Measurements from ENCODE around the gene RTTN.
"Not testable (repeated sequence)": the region's sequence is repeated elsewhere in the genome, so short reads cannot be mapped to it uniquely, and the experiment has no call there.

The RTTN gene

GRCh38 chr18:70021043-70021442 is 184.4 kb downstream of the RTTN start:
- DNase-seq = no peak

GRCh38 chr18:70019991-70020390 is 185.5 kb downstream of the RTTN start:
- DNase-seq = no peak

GRCh38 chr18:70019136-70019535 is 186.4 kb downstream of the RTTN start:
- no peak for DNase-seq

GRCh38 chr18:70015127-70015526 is 190.4 kb downstream of the RTTN start:
- no peak for DNase-seq

- DNase-seq = no peak
Observed at GRCh38 chr18:70005580-70005979, 199.9 kb downstream of the RTTN start.

GRCh38 chr18:70004696-70005095 is 200.8 kb downstream of the RTTN start:
- DNase-seq = no peak

- DNase-seq = no peak
Observed at GRCh38 chr18:69999656-70000055, 205.8 kb downstream of the RTTN start.

GRCh38 chr18:69998523-69998987 is 206.9 kb downstream of the RTTN start:
- DNase-seq = no peak

- no peak for DNase-seq
Observed at GRCh38 chr18:69996951-69997798, 208.3 kb downstream of the RTTN start.

- DNase-seq = no peak
Observed at GRCh38 chr18:69996417-69996816, 209.1 kb downstream of the RTTN start.

- no peak for DNase-seq
Observed at GRCh38 chr18:69995774-69996173, 209.7 kb downstream of the RTTN start.

GRCh38 chr18:69992776-69993175 is 212.7 kb downstream of the RTTN start:
- DNase-seq = no peak

GRCh38 chr18:69987870-69988269 is 217.6 kb downstream of the RTTN start:
- no peak for DNase-seq

- DNase-seq = no peak
Observed at GRCh38 chr18:69985239-69985638, 220.2 kb downstream of the RTTN start.

- DNase-seq = no peak
Observed at GRCh38 chr18:69982417-69982816, 223.1 kb downstream of the RTTN start.

GRCh38 chr18:69981948-69982347 is 223.5 kb downstream of the RTTN start:
- no peak for DNase-seq

- DNase-seq = no peak
Observed at GRCh38 chr18:69980982-69981804, 224.3 kb downstream of the RTTN start.

GRCh38 chr18:69980509-69980908 is 225.0 kb downstream of the RTTN start:
- DNase-seq = no peak

- no peak for DNase-seq
Observed at GRCh38 chr18:69978732-69979715, 226.5 kb downstream of the RTTN start.

GRCh38 chr18:69975294-69975693 is 230.2 kb downstream of the RTTN start:
- DNase-seq = not testable (repeated sequence)

- DNase-seq = no peak
Observed at GRCh38 chr18:69974365-69974764, 231.1 kb downstream of the RTTN start.

- DNase-seq = no peak
Observed at GRCh38 chr18:69969491-69969890, 236.0 kb downstream of the RTTN start.

GRCh38 chr18:69968039-69968438 is 237.4 kb downstream of the RTTN start:
- peak in 2 of 4 experiments; percentile 10 to 48 for DNase-seq
